HG02870 (cell line): ENCODE measurements around the gene ABHD5.
A peak's percentile ranks its signal among the peaks of the same experiment; 100 is the strongest.
"Not testable (repeated sequence)": the region's sequence is repeated elsewhere in the genome, so short reads cannot be mapped to it uniquely, and the experiment has no call there.

Experiments
- ATAC-seq: cut with Tn5 transposase; IDR thresholded peaks from one replicate; pipeline ENCODE4 v1.9.1; 2021; ENCODE audit warnings: mild to moderate bottlenecking, moderate library complexity; ENCODE audit not compliant: unreplicated experiment

ABHD5 gene

DNA sequence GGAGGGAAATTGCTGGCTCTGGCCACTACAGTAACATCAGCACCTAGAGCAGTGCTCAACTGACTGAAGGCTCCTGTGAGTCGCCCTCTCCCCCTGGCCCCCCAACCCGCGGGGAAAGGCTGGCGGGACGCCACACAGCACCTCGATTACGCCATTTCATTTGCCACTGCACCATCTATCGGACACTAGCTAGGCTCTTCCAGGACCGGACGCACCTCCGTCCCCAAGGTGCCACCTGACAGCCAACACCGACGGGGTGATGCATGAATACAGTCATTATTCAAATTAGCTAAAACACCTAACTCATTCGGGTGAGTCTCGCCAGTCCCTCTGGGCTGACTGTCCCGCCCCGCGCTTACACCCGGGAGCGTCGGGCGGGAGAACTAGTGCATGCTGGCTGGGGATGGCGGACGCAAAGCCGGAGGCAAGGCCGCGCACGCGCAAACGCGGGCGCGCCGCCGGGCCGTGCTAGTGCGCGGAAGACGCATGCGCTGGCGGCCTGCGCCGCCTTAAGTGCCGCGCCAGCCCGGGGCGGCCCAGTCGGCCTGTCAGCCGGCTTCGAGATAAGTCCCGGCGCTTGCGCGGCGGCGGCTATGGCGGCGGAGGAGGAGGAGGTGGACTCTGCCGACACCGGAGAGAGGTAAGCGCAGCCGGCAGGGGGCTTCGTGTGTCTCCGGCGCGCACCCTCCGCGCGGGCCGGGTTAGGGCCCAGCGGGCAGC is at the start of gene ABHD5:
Gene ABHD5 (plus strand): TSS at position 539 of the 720 bp plus-strand sequence. CDS start 55 bp downstream, at position 594.
- peak; percentile 85 for ATAC-seq

DNA sequence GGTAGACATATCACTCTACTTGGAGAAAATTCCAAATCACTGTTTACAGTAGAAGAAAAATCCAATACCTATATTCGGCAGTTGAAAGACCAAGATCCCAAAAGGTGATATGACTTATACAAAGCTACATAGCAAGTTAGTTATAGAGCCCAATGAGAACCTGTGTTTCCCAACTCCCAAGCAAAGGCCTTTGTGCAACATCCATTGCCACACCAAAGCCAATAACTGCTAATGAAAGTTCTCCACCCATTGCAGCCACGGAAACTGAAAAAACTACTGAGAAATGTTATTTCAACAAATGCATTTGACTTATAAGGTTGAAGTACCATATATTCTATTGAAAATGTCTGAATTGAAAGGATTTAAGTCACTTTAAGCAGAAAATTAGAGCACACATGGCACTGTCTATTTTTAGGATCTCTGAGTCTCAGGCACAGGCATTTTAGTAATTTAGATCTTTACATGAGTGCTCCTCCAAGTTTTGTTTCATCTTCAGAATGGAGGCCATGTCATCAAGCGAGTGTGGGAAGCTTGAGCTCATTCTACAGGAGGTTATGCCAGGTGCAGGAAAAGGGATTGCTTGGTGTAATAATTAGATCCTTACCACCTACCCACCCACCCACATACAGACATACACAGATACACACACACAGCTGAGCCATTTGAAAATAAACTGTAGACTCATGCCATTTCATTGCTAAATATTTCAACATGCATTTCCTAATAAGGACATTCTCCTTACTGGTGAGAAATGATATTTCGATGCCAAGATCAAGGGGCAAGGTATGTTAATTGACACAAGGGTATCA is 49.2 kb upstream of the ABHD5 start:
- ATAC-seq: no peak

DNA sequence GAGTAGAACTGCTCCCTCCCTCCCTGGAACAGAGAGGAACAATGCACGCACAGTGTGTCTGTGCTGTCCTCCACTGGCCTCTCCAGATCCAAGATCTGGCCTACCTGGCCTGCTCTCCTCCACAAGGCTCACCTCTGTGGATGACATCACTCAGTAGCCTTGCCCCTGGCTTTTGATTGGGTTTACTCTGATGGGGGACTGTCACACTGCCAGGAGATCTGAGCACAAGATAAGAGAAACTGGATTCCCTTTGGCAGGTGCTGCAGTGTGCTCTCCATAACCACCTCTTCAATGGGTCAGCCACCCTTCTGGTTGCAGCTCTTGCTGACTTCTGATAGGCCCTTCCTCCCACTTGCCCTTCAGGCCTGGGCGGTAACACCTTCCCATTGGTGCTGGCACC is 46.3 kb upstream of the ABHD5 start:
- no peak for ATAC-seq

DNA sequence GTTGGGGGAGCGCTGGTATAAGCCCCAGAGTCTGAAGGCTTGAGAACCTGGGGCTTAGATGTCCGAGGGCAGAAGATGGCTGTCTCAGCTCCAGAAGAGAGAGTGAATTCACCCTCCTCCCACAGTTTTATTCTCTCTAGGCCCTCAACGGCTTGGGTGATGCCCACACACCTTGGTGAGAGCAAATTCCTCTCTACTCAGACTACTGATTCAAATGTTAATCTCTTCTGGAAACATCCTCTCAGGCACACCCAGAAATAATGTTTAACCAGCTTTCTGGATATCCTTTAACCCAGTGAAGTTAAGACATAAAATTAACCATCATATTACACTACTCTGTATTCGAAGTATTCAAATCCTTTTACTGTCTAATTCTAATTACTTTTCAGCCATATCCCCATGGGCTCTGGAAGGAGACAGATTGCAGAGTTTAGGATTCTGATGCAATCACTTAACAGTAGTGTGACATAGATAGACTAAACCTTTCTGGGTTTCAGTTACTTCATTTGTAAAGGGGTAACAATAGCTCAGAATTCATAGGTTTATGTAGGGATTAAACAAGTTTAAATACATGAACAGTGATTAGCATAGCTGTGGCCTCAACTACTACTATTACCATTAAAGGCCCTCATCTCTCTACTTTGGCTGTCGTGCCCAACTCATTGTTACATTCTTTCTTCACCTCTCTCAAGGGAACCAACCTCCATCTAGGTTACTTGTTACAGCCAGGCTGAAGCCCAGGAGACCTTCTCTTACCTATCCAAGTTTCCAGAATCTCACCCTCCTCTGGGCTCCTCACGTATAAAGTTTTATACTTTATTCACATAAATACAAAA is 43.2 kb upstream of the ABHD5 start:
- ATAC-seq: no peak

DNA sequence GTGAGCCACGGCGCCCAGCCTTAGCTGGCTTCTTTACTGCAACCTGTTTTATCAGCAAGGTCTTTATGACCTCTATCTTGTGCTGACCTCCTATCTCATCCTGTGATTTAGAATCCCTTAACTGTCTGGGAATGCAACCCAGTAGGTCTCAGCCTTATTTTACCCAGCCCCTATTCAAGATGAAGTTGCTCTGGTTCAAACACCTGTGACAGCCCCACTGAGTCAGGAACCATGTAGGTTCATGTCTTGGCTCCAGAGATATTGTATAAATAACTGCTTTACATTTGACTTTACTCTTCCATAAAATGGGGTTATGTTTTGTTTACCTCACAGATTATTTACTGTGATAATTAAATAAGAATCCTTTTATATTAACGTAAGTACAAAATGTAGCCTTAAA is 41.8 kb upstream of the ABHD5 start:
- no peak for ATAC-seq

DNA sequence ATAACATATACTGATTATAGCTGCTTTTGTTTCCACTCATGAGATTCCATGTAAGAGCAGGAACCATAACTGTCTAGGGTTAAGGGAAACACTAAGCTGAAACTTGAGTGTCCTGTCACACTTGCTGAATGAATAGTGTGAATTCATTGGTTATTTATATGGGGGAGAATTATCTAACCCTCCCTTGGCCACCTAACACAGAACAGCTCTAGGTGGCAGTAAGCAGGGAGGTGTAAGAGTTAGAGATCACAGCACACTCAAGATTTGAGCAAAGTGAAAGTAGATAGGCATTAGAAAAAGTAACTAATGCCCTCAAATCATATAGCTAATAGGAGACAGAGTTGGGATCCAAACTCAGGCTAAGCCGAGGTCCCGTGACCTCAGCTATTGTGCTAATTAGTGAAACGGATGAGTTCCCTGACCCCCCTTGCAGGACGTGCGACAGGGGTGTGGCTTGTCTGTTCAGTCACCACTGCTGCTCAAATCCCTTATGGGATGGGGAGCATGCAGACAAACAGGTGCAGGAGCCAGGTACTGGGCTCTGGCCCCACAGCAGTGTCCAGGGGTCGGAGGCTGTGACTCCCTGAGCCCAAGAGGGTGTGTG is 41.3 kb upstream of the ABHD5 start:
- no peak for ATAC-seq

DNA sequence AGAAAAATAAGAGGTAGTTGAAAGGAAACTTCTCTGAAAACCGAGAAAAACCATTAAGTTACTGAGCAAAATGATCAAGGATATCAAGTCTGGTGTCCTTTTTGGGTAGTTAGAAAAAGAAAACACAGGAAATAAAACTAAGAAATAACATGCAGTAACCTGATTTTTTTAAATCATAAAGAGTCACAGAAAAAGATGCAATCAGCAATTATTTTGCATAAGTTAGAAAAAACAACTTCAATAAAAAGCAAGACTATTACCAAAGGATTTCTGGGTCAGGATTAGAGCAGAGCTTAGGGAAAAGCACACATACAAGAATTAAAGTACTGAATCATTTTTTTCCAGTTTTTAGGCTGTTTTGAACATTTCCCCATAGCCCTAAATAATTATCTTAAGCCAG is 40.4 kb upstream of the ABHD5 start:
- no peak for ATAC-seq

DNA sequence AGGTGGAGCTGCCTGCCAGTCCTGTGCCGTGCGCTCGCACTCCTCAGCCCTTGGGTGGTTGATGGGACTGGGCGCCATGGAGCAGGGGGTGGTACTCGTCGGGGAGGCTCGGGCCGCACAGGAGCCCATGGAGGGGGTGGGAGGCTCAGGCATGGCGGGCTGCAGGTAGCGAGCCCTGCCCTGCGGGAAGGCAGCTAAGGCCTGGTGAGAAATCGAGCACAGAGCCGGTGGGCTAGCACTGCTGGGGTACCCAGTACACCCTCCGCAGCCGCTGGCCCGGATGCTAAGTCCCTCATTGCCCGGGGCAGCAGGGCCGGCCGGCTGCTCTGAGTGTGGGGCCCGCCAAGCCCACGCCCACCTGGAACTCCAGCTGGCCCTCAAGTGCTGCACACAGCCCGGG is 34.3 kb upstream of the ABHD5 start:
- not testable (repeated sequence) for ATAC-seq

DNA sequence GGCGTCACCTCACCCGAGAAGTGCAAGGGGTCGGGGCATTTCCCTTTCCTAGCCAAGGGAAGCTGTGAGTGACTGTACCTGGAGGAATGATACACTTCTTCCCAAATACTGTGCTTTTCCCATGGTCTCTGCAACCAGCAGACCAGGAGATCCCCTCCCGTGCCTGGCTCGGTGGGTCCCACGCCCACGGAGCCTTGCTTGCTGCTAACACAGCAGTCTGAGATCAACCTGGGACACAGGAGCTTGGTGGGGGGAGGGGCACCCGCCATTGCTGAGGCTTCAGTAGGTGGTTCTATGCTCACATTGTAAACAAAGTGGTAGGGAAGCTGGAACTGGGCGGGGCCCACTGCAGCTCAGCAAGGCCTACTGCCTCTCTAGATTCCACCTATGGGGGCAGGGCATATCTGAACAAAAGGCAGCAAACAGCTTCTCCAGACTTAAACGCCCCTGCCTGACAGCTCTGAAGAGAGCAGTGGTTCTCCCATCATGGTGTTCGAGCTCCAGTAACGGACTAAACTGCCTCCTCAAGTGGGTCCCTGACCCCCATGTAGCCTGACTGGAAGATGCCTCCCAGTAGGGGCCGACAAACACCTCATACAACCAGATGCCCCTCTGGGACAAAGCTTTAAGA is 31.4 kb upstream of the ABHD5 start:
- no peak for ATAC-seq

DNA sequence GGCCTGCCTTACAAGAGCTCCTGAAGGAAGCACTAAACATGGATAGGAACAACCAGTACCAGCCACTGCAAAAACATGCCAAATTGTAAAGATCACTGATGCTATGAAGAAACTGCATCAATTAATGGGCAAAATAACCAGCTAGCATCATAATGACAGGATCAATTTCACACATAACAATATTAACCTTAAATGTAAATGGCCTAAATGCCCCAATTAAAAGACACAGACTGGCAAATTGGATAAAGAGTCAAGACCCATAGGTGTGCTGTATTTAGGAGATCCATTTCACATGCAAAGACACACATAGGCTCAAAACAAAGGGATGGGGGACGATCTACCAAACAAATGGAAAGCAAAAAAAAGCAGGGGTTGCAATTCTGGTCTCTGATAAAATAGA is 29.4 kb upstream of the ABHD5 start:
- ATAC-seq: not testable (repeated sequence)

DNA sequence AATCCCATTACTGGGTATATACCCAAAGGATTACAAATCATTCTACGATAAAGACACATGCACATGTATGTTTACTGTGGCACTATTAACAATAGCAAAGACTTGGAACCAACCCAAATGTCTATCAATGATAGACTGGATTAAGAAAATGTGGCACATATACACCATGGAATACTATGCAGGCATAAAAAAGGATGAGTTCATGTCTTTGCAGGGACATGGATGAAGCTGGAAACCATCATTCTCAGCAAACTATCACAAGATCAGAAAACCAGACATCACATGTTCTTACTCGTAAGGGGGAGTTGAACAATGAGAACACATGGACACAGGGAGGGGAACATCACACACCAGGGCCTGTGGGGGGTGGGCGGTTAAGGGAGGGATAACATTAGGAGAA is 25.7 kb upstream of the ABHD5 start:
- not testable (repeated sequence) for ATAC-seq

DNA sequence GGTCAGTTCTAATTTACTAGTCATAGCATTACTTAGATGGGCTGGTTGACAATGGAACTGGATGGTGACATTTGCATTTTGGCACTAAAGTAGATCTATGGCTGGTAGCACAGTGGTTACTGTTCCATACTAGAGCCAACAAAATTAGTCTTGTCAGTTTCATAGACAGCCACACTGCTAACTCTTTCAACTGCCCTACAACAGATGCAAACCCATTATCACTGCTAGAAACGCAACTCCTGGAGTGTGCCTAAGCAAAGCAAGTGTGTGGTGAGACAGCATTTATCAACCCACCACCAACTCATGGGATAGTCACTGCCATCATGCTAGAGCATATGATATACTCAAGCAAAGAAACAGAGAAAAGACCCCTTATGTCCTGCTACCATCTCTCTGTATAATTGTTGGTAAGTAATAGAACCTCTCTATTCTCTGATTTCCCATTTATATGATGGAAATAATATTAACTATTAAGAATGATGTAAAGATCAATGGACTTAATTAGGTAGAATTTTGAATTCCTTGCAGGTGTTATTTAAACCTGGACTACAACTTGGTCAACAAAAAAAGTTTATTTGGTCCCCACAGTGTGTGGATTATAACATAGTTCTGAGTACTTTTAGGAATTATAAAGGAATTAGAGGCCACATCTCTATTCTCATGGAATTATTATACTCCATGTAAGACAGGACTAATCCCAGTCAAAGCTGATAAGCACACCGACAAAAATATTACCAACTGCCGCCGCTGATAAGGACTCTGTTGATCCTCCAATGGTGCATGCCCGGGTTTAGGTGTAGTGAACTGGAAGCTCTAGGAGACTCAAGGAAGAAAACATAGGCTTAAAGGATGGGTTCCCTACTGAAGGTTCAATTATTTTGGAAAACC is 19.9 kb upstream of the ABHD5 start:
- no peak for ATAC-seq

DNA sequence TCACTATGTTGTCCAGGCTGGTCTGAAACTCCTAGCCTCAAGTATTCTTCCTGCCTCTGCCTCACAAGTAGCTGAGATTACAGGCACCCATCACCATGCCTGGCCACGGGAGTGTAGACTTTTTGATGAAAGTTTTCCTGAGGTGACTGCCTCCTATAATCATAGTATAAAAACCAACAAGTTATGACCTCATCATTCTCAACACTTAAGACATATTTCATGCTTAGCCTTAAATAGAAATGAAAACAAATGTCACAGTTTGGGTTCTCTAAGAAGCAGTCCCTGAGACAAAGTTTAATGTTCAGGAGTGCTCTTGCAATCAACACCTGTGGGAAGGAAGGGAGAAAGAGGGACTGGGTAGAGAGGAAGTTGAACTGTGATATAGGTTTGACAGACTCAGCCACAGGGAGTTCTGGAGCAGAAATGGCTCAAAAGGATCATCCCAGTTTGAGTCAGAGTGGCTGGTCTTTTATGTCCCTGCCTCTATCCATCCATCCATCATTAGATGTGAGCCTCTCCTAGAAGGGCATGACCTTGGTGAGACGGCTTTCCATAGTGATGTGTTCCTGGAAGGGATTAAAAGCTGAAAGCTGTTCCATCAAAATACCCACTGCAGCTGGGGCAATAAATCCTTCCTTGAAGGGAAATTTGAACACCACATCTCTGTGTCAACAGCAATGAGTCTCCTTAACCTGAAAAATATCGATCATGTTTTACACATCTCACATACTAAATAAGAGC is 16.2 kb upstream of the ABHD5 start:
- no peak for ATAC-seq

DNA sequence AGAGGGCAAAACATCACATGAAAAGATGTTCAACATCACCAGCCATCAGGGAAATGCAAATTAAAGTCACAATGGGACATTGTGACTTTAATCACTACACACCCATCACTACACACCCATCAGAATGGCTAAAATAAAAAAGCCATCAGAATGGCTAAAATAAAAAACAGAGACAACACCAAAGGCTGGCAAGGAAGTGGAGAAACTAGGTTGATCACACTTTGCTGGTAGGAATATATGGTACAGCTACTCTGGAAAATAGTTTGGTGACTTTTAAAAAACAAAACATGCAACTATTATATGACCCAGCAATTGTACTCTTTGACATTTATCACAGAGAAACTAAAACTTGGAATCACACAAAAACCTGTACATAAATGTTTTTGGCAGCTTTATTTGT is 15.1 kb upstream of the ABHD5 start:
- ATAC-seq: no peak

DNA sequence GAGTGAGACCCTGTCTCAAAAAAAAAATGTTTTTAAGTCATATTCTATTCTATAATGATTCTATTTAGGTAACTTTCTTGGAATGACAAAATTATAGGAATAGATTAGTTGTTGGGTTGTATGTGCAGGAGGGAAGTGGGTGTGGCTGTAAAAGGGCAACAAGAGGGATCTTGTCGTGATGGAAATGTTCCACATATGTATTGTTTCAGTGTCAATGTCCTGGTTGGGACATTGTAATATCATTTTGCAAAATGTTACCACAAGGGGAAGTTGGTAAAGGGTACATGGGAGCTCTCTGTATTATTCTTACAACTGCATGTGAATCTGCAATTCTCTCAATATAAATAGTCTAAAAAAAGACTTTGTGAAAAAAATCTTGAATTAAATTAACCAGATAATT is 14.3 kb upstream of the ABHD5 start:
- no peak for ATAC-seq

DNA sequence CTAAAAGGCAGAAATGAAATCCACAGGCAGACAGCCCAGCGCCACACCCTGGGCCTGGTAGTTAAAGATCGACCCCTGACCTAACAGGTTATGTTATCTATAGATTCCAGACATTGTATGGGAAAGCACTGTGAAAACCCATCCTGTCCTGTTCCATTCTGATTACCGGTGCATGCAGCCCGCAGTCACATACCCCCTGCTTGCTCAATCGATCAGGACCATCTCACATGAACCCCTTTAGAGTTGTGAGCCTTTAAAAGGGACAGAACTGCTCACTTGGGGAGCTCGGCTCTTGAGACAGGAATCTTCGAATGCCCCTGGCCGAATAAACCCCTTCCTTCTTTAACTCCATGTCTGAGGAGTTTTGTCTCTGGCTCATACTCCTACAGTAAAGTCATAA is 12.4 kb upstream of the ABHD5 start:
- not testable (repeated sequence) for ATAC-seq

DNA sequence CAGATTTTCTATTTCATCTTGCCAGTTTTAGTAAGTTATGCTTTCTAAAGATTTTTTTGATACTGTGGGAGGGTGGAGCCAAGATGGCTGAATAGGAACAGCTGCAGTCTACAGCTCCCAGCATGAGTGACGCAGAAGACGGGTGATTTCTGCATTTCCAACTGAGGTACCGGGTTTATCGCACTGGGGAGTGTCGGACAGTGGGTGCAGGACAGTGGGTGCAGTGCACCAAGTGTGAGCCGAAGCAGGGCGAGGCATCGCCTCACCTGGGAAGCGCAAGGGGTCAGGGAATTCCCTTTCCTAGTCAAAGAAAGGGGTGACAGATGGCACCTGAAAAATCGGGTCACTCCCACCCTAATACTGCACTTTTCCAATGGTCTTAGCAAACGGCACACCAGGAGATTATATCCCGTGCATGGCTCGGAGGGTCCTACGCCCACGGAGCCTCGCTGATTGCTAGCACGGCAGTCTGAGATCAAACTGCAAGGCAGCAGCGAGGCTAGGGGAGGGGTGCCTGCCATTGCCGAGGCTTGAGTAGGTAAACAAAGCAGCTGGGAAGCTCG is 11.8 kb upstream of the ABHD5 start:
- not testable (repeated sequence) for ATAC-seq

DNA sequence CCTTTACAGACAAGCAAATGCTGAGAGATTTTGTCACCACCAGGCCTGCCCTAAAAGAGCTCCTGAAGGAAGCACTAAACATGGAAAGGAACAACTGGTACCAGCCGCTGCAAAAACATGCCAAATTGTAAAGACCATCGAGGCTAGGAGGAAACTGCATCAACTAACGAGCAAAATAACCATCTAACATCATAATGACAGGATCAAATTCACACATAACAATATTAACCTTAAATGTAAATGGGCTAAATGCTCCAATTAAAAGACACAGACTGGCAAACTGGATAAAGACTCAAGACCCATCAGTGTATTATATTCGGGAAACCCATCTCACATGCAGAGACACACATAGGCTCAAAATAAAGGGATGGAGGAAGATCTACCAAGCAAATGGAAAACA is 9.9 kb upstream of the ABHD5 start:
- ATAC-seq: not testable (repeated sequence)

DNA sequence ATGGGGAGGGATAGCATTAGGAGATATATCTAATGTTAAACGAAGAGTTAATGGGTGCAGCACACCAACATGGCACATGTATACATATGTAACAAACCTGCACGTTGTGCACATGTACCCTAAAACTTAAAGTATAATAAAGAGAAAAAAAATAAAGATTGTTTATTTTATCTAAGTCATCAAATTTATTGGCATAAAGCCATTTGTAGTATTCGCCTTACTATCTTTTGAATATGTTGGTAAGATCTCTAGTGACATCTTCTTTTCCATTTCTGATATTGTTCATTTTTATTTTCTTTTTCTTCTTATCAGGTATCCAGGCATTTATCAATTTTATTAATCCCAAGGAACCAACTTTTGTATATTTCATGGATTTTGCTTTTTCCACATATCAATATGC is 5.8 kb upstream of the ABHD5 start:
- no peak for ATAC-seq
